Measurements from ENCODE around the gene CACNA1H.
"Not testable (repeated sequence)": the region's sequence is repeated elsewhere in the genome, so short reads cannot be mapped to it uniquely, and the experiment has no call there.

CACNA1H gene

DNA sequence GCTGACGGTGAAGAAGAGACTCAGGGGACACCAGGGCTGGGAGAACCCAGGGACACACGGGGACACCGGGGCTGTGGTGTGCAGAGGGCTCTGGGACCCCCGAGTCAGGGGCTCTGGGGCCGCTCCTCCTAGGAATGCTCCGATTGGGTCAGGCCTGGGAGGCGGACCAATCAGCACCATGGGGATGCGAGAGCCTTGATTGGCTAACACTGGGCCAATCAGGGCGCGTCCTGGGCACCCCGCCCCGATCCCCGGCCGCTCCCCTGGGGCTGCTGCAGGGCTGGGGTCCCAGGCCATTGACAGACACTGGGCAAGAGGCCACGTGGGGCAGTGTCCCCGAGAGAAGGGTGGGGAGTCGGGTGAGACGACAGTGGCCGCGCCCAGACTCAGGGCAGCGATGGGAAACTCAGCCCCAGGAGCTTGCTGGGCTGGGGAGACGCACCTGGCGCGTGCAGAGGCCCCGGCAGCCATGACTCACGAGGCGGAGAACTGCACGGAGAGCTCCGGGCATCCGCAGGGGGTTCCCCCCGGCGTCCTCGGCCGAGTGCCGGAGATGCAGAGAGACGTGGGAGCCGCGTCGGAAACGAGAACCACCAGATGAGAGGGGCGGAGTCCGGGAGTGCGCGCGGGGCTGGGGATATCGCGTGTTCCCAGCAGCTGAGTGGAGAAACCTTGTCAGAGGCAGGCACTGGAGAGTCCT, 79.3 kb downstream of the CACNA1H start:
- H3K27me3 ChIP-seq (replicated peaks; ENCODE audit: control insufficient read depth, insufficient read depth, low read length); H3K4me3 ChIP-seq (replicated peaks; ENCODE audit: low read depth, low read length); DNase-seq (ENCODE audit: extremely low read depth, insufficient read length); H3K36me3 ChIP-seq (ENCODE audit: control insufficient read depth, insufficient read depth, low read length): not testable (repeated sequence)

DNA sequence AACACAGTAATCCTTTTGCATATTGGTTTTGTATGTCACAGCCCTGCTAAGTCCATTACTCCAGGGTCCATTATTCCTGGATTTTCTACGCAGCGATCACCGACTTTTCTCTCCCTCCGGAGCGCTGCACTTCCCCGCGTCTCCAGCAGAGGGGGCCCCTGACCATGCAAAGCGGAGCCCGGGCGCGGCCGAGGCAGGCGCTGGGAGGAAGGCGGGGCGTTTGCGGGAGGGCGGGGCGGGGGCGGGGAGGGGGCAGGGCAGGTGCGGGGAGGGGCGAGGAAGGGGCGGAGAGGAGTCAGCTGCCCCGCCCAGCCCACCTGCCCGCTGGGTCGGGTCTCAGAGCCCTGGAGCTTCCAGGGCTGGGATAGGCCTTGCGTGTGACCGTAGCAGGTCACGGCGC, 83.8 kb downstream of the CACNA1H start:
- DNase-seq (ENCODE audit: extremely low read depth, insufficient read length); H3K36me3 ChIP-seq (ENCODE audit: control insufficient read depth, insufficient read depth, low read length); H3K27me3 ChIP-seq (replicated peaks; ENCODE audit: control insufficient read depth, insufficient read depth, low read length); H3K4me3 ChIP-seq (replicated peaks; ENCODE audit: low read depth, low read length): not testable (repeated sequence)

DNA sequence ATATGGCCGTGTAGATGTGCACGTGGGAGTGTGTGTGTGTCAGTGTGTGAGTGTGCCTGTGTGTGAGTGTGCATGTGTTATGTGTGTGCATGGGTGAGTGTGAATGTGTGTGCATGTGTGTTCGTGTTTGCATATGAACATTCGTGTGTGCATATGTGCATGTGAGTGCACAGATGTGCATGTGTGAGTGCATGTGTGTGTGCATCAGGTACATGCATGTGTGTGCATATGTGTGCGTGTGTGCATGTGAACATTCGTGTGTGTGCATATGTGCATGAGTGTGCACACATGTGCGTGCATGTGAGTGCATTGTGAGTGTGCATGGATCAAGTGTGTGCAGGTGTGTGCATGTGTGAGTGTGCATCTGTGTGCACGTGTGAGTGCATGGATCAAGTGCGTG, 85.1 kb downstream of the CACNA1H start:
- Histone ChIP-seq H3K27me3 (replicated peaks; ENCODE audit: control insufficient read depth, insufficient read depth, low read length) (no peaks in the 10 kb centered on the region), H3K36me3 (ENCODE audit: control insufficient read depth, insufficient read depth, low read length) (no peaks in the 10 kb centered on the region), H3K4me3 (replicated peaks; ENCODE audit: low read depth, low read length) (no peak overlapping the region)
- TF ChIP-seq, protein P1, sequence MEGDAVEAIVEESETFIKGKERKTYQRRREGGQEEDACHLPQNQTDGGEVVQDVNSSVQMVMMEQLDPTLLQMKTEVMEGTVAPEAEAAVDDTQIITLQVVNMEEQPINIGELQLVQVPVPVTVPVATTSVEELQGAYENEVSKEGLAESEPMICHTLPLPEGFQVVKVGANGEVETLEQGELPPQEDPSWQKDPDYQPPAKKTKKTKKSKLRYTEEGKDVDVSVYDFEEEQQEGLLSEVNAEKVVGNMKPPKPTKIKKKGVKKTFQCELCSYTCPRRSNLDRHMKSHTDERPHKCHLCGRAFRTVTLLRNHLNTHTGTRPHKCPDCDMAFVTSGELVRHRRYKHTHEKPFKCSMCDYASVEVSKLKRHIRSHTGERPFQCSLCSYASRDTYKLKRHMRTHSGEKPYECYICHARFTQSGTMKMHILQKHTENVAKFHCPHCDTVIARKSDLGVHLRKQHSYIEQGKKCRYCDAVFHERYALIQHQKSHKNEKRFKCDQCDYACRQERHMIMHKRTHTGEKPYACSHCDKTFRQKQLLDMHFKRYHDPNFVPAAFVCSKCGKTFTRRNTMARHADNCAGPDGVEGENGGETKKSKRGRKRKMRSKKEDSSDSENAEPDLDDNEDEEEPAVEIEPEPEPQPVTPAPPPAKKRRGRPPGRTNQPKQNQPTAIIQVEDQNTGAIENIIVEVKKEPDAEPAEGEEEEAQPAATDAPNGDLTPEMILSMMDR (IDR thresholded peaks at IDR 0.05; ENCODE audit: insufficient read depth, low read length, poor library complexity, severe bottlenecking) = no peak
- DNase-seq (ENCODE audit: extremely low read depth, insufficient read length) = no peak

DNA sequence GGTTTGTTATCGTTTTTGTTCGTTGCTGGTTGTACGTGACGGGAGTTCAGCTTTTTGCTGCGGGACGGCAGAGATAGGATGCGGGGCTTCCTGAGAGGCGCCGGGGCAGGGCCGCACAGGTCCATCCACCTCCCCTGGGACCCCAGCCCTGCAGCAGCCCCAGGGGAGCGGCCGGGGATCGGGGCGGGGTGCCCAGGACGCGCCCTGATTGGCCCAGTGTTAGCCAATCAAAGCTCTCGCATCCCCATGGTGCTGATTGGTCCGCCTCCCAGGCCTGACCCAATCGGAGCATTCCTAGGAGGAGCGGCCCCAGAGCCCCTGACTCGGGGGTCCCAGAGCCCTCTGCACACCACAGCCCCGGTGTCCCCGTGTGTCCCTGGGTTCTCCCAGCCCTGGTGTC, 86.0 kb downstream of the CACNA1H start:
- not testable (repeated sequence) for DNase-seq (ENCODE audit: extremely low read depth, insufficient read length); H3K36me3 ChIP-seq (ENCODE audit: control insufficient read depth, insufficient read depth, low read length); H3K27me3 ChIP-seq (replicated peaks; ENCODE audit: control insufficient read depth, insufficient read depth, low read length); H3K4me3 ChIP-seq (replicated peaks; ENCODE audit: low read depth, low read length)

DNA sequence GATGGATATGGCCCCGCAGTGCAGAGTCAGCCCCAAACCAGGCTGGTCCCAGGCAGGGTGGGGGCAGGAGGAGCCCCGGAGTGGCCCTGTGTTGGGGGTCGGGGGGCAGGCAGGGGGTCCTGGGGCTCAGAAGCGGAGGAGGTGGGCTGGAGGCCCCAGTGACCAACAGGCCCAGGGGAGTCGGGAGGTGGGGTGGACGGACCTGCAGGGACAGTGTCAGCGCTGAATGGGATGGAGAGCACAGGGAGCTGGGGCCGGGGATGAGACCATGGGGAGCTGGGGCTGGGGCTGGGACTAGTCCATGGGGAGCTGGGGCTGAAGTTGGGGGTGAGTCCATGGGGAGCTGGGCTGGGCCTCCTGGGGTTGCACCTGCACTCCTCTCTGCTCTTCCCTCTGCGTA, 86.7 kb downstream of the CACNA1H start:
- H3K4me3 ChIP-seq (replicated peaks; ENCODE audit: low read depth, low read length); DNase-seq (ENCODE audit: extremely low read depth, insufficient read length); H3K27me3 ChIP-seq (replicated peaks; ENCODE audit: control insufficient read depth, insufficient read depth, low read length); H3K36me3 ChIP-seq (ENCODE audit: control insufficient read depth, insufficient read depth, low read length): not testable (repeated sequence)

DNA sequence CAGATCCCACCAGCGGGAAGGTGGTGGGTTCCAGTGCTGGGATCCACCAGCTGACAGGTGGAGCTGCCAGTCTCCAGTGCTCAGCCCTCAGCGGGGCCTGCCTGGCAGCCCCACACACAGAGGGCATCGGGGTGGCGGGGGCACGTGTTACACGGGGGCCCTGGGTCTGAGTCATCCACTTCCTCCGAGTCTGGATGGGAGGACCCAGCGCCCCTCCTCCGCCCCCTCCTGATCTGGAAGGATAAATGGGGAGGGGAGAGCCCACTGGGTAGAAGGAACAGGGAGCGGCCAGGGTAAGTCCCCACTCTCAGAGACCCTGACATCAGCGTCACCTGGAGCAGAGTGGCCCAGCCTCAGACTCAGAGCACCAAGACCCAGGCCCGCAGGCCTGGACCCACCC, 87.5 kb downstream of the CACNA1H start, which contains the start of gene TPSAB1:
TSS of gene TPSAB1 (plus strand) at position 270 of the 400 bp plus-strand sequence. CDS start 234 bp downstream, outside the sequence.
- H3K27me3 ChIP-seq (replicated peaks; ENCODE audit: control insufficient read depth, insufficient read depth, low read length); H3K36me3 ChIP-seq (ENCODE audit: control insufficient read depth, insufficient read depth, low read length); H3K4me3 ChIP-seq (replicated peaks; ENCODE audit: low read depth, low read length); DNase-seq (ENCODE audit: extremely low read depth, insufficient read length): not testable (repeated sequence)

DNA sequence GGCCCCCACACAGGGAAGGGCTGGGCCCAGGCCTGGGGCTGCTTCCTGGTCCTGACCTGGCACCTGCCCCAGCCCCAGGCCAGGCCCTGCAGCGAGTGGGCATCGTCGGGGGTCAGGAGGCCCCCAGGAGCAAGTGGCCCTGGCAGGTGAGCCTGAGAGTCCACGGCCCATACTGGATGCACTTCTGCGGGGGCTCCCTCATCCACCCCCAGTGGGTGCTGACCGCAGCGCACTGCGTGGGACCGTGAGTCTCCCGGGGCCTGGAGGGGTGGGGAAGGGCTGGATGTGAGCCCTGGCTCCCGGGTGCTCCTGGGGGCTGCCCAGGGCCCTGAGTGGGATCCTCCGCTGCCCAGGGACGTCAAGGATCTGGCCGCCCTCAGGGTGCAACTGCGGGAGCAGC, 88.2 kb downstream of the CACNA1H start:
- DNase-seq (ENCODE audit: extremely low read depth, insufficient read length); H3K4me3 ChIP-seq (replicated peaks; ENCODE audit: low read depth, low read length); H3K27me3 ChIP-seq (replicated peaks; ENCODE audit: control insufficient read depth, insufficient read depth, low read length); H3K36me3 ChIP-seq (ENCODE audit: control insufficient read depth, insufficient read depth, low read length): not testable (repeated sequence)

DNA sequence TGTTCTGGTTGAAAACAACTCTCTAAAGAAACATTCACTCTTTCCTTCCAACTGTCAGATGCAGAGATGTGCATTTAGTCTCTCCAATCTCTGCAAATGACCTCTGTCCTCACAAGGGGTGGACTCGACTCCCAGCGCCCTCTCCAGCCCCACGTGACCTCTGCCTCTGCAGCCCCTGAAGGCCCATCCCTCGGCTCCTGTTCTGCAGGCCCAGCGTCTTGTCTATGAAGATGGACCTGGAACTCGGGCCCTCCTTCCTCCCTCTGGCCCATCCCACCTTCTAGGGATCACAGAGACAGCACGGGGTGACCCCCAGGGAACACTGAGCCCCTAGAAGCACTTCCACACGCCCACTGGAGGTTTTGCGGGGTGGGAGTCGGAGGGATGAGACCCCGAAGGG, 90.5 kb downstream of the CACNA1H start:
- not testable (repeated sequence) for H3K27me3 ChIP-seq (replicated peaks; ENCODE audit: control insufficient read depth, insufficient read depth, low read length); H3K4me3 ChIP-seq (replicated peaks; ENCODE audit: low read depth, low read length); H3K36me3 ChIP-seq (ENCODE audit: control insufficient read depth, insufficient read depth, low read length); DNase-seq (ENCODE audit: extremely low read depth, insufficient read length)

DNA sequence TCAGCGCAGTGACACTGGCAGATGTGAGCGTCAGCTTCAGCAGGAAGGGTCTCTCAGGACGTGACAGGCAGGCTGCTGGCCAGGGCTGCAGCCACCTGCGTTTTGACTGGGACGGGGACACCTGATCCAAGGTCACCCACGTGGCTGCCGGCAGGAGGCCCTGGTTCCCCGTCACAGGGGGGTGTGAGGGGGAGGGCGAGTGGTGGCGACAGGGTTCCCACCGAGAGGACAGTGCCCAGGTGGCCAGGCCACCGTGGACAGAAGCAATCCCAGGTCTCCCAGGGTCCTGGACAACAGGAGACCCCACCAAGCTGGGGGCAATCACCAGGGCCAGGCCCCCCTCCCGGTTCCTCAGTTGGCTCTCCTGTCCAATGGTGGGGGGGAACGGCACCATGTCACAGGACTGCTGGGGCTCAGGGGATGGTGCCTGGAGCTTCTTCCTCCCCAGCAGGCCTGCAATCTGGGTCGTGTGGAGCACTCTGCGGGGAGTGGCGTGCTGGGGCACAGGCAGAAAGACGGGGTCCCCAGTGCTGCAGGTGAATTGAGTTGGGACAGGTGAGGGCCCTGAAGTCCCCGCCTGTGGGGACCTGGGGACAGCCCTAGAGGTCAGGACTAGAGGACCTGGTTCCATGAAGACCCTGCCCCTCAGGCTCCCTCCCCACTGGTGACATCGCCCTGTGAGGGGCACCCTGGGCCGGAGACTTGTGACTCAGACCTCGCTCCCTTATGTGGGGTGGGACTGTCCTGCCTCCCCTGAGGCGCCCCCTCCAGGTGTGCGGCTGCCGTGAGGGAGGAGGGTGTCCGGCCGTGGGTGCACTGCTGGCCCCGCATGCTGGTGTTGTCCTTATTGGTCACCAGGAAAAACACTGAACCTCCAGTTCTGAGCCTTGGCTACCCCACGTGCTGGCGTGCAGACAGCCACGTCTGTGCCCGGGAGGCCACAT, 91.3 kb downstream of the CACNA1H start:
- H3K4me3 ChIP-seq (replicated peaks; ENCODE audit: low read depth, low read length); H3K27me3 ChIP-seq (replicated peaks; ENCODE audit: control insufficient read depth, insufficient read depth, low read length); H3K36me3 ChIP-seq (ENCODE audit: control insufficient read depth, insufficient read depth, low read length); DNase-seq (ENCODE audit: extremely low read depth, insufficient read length): not testable (repeated sequence)

Measured in GM06990 (cell line).